OCI-LY3 (cell line): Measurements from ENCODE around the gene FGFBP1.

Source experiments
- H2AFZ ChIP-seq: fragments of 200-600, 300-600 bp; shearing (Covaris generic); 2 replicates; pipeline ENCODE4 v1.6.0; 2014; ENCODE audit warnings: antibody characterized with exemption, low read depth, low read length
- H3K27ac ChIP-seq: fragments of 200-600, 300-600 bp; sonication (generic); 2 replicates; pipeline ENCODE4 v1.5.1; 2014; ENCODE audit warnings: mild to moderate bottlenecking, low read length, moderate library complexity, mixed read lengths
- H3K27me3 ChIP-seq: fragments of 200-600, 300-600 bp; sonication (generic); 2 replicates; pipeline ENCODE4 v1.6.1; 2014; ENCODE audit warnings: low read depth, low read length, mixed read lengths
- H3K36me3 ChIP-seq: fragments of 200-600, 300-600 bp; sonication (generic); replicated peaks from 2 replicates; pipeline ENCODE3; 2014; ENCODE audit warnings: low read depth, low read length, mixed read lengths
- H3K4me1 ChIP-seq: fragments of 300-600, 200-600 bp; sonication (generic); 2 replicates; pipeline ENCODE4 v1.6.1; 2014; ENCODE audit warnings: low read length, mixed read lengths
- H3K4me2 ChIP-seq: fragments of 200-600, 300-600 bp; sonication (generic); 2 replicates; pipeline ENCODE4 v1.6.1; 2014; ENCODE audit warnings: low read length, mixed read lengths
- H3K4me3 ChIP-seq: fragments of 300-600, 200-600 bp; sonication (generic); 2 replicates; pipeline ENCODE4 v1.5.1; 2014; ENCODE audit warnings: antibody characterized with exemption, mild to moderate bottlenecking, low read length, moderate library complexity
- H3K79me2 ChIP-seq: fragments of 300-600, 200-600 bp; shearing (Covaris generic); 2 replicates; pipeline ENCODE4 v1.6.1; 2014; ENCODE audit warnings: mild to moderate bottlenecking, low read length, mixed read lengths
- H3K9ac ChIP-seq: fragments of 300-600, 200-600 bp; shearing (Covaris generic); 2 replicates; pipeline ENCODE4 v1.6.0; 2014; ENCODE audit warnings: mild to moderate bottlenecking, low read length, moderate library complexity
- H3K9me3 ChIP-seq: fragments of 200-600, 300-600 bp; shearing (Covaris generic); 2 replicates; pipeline ENCODE4 v1.6.1; 2014; ENCODE audit warnings: low read length, mixed read lengths; ENCODE audit not compliant: insufficient read depth
- H4K20me1 ChIP-seq: fragments of 200-600, 300-600 bp; sonication (generic); 2 replicates; pipeline ENCODE4 v1.6.1; 2016; ENCODE audit warnings: low read length, mixed read lengths; ENCODE audit not compliant: insufficient read depth
- EZH2phosphoT487 ChIP-seq: fragments of 200-600 bp; shearing (Covaris generic); IDR thresholded peaks from 2 replicates; pipeline ENCODE4 v1.6.1; 2018; ENCODE audit warnings: antibody characterized with exemption, mixed run types, low read depth
- TF ChIP-seq, protein P1 (sequence below): fragments of 200-600, 300-600 bp; sonication (generic); IDR thresholded peaks from 2 replicates; pipeline ENCODE4 v1.5.1; 2014; ENCODE audit warnings: antibody characterized with exemption, low read length, low read depth

Gene FGFBP1

GRCh38 chr4:15901007-15901406 is 37.5 kb downstream of the FGFBP1 start:
- no peaks in the 10 kb centered on the region for H3K79me2 ChIP-seq
- no peaks in the 10 kb centered on the region for H3K9me3 ChIP-seq
- peaks cover 10% of the 10 kb centered on the region for H3K27me3 ChIP-seq
- no peak overlapping the region for H3K4me2 ChIP-seq
- no peaks in the 10 kb centered on the region for H3K4me1 ChIP-seq
- H3K27ac ChIP-seq: no peak overlapping the region
- no peaks in the 10 kb centered on the region for H4K20me1 ChIP-seq
- H3K9ac ChIP-seq: no peak overlapping the region
- H2AFZ ChIP-seq: no peak overlapping the region
- no peaks in the 10 kb centered on the region for H3K36me3 ChIP-seq
- H3K4me3 ChIP-seq: no peak overlapping the region
- no peak for TF ChIP-seq EZH2phosphoT487
- TF ChIP-seq, protein P1, sequence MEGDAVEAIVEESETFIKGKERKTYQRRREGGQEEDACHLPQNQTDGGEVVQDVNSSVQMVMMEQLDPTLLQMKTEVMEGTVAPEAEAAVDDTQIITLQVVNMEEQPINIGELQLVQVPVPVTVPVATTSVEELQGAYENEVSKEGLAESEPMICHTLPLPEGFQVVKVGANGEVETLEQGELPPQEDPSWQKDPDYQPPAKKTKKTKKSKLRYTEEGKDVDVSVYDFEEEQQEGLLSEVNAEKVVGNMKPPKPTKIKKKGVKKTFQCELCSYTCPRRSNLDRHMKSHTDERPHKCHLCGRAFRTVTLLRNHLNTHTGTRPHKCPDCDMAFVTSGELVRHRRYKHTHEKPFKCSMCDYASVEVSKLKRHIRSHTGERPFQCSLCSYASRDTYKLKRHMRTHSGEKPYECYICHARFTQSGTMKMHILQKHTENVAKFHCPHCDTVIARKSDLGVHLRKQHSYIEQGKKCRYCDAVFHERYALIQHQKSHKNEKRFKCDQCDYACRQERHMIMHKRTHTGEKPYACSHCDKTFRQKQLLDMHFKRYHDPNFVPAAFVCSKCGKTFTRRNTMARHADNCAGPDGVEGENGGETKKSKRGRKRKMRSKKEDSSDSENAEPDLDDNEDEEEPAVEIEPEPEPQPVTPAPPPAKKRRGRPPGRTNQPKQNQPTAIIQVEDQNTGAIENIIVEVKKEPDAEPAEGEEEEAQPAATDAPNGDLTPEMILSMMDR: no peak

DNA sequence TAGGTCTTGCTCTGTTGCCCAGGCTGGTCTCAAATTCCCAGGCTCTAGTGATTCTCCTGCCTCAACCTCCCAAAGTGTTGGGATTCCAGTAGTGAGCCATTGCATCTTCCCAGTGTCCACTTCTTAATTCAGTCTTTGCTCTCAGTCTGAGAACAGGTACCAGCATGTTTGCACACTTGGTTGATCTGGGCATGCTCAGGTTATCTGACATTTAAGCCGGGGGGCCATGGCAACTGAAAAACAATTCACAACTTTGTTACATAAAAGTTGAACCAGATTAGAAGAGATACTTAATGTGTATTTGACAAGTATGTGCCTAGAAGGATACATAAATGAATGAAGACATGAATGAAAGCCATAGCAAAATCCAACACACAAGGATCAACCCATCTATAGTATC is 39.0 kb downstream of the FGFBP1 start:
- no peaks in the 10 kb centered on the region for H4K20me1 ChIP-seq
- H3K27ac ChIP-seq: no peak overlapping the region

GRCh38 chr4:15898902-15899301 is 39.6 kb downstream of the FGFBP1 start:
- Histone ChIP-seq H4K20me1 (no peaks in the 10 kb centered on the region), H3K4me1 (no peaks in the 10 kb centered on the region), H3K4me3 (no peak overlapping the region), H3K27me3 (peaks cover 10% of the 10 kb centered on the region), H3K4me2 (no peak overlapping the region), H3K79me2 (no peaks in the 10 kb centered on the region), H3K9ac (no peak overlapping the region), H3K9me3 (no peaks in the 10 kb centered on the region), H3K27ac (no peak overlapping the region), H2AFZ (no peak overlapping the region), H3K36me3 (no peaks in the 10 kb centered on the region)
- TF ChIP-seq, protein P1: no peak
- no peak for TF ChIP-seq EZH2phosphoT487

More for the DNA sequence above, 39.0 kb downstream of the FGFBP1 start:
- Histone ChIP-seq H3K4me3 (no peak overlapping the region), H2AFZ (no peak overlapping the region), H3K27me3 (peaks cover 10% of the 10 kb centered on the region), H3K4me2 (no peak overlapping the region), H3K9ac (no peak overlapping the region), H3K9me3 (no peaks in the 10 kb centered on the region), H3K36me3 (no peaks in the 10 kb centered on the region), H3K4me1 (no peaks in the 10 kb centered on the region), H3K79me2 (no peaks in the 10 kb centered on the region)
- TF ChIP-seq EZH2phosphoT487: no peak
- TF ChIP-seq, protein P1: no peak

DNA sequence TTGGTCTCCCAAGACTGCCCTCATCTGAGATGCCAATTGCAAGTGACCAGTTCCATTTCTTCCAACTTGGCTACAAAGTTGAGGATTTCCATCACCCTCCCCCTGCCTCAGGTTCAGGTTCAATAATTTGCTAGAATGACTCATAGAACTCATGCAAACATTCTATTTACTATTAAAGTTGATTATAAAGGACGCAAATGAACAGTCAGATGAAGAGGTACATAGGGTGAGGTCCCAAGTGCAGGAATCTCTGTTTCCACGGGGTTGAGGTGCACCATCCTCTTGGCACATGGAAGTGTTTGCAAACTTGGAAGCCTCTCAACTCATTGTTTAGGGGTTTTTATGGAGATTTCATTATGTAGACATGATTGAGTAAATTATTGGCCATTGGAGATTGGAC is 41.0 kb downstream of the FGFBP1 start:
- Histone ChIP-seq H3K4me1 (no peaks in the 10 kb centered on the region), H2AFZ (no peak overlapping the region), H4K20me1 (no peaks in the 10 kb centered on the region), H3K9ac (no peak overlapping the region), H3K4me2 (no peak overlapping the region), H3K36me3 (no peaks in the 10 kb centered on the region), H3K4me3 (no peak overlapping the region), H3K27ac (no peak overlapping the region), H3K27me3 (peaks cover 10% of the 10 kb centered on the region), H3K79me2 (no peaks in the 10 kb centered on the region), H3K9me3 (no peaks in the 10 kb centered on the region)
- TF ChIP-seq EZH2phosphoT487: no peak
- TF ChIP-seq, protein P1: no peak
